Hindlimb muscle (tissue), 1 donor: ENCODE results near the gene TENT4A. TPM values are rescaled to one million over a fixed set of nuclear protein-coding genes. Genes with fewer than 3 reads are reported as not detected.

ENCODE experiments used
- DNase-seq: peaks from one replicate; pipeline ENCODE4 v3.0.0-alpha.2; 2013
- polyA plus RNA-seq: library from polyadenylated mRNA; unstranded; fragments of 120-200 nt; gene quantifications from one replicate; pipeline ENCODE4 v1.2.1, GENCODE V29; 2013; ENCODE audit not compliant: insufficient read length

Gene TENT4A
- polyA plus RNA-seq, 1 donor = 19.9 TPM

GRCh38 chr5:6752782-6753181 lies 39.5 kb downstream of the TENT4A start:
- DNase-seq = no peak

DNA sequence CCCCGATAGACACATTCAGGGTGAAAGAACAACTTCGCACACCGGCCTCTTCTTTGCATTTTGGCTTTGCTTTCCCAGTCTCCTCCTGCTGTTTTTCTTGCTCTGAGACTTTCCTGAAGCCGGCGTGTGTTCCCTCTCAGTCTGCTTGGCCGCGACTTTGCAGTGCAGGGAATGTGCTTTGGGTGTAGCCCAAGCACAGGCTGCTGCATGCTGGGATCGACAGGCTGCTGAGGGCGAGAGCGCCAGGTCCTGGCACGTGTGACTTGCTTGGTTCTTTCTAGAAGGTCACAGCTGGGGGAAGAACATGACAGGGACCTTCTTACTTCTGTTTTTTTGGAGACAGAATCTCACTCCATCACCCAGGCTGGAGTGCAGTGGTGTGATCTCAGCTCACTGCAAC lies 40.6 kb downstream of the TENT4A start:
- no peak for DNase-seq

- DNase-seq = no peak
Observed at GRCh38 chr5:6754766-6755165, 41.5 kb downstream of the TENT4A start.

DNA sequence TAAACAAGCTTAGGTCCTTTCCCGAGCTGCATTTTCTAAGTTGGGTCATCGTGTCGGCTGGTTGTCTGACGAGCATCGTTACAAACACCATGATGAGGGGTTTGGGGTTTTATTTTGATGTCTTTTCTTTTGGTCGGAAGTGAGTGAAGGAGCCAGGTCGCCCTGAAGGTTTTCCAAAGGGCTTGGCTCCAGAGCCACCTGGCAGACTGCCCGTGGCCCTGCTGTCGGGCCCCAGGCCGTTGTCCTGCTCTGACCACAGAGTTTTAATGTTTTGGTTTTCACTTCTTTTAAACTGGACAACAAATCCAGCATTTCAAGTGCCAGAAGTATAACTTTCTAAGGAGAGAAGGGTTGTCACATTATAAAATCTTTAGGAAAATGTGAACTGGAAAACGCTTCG lies 42.3 kb downstream of the TENT4A start:
- DNase-seq = no peak

DNA sequence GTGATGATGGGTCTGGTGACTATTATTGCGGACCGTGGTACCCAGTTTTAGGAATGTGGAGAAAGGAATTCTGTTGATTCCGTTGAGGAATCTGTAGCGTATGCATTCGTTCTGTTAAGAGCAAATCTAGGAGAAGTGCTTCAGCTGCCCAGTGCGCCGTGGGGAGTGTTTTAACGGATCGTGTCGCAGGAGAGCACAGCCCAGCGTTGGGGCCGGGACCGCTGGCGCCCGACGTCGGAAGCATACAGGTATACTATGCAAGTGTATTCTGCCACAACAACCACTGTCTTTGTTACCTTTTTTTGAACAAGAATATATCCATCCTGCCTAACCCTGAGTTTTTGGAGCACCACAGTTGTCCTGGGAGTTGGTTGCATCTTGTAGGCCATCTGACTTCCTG lies 42.7 kb downstream of the TENT4A start:
- no peak for DNase-seq

DNA sequence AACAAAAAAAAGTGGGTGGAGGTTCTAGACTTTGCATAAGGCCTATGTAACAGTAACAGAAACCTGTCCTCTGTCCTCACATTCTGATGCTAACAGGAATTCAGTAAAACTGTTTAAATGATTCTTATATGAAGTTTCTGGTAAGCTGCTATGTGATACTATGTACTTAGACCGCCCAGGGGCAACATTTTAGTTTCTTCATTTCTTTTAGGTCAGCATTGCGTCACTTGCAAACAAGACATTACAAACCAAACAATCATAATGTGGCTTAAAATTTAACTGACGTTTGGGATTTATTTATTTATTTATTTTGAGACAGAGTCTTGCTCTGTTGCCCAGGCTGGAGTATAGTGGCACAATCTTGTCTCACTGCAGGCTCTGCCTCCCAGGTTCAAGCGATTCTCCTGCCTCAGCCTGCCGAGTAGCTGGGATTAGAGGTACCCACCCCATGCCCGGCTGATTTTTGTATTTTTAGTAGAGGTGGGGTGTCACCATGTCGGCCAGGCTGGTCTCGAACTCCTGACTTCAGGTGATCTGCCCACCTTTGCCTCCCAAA lies 44.3 kb downstream of the TENT4A start:
- DNase-seq = no peak

GRCh38 chr5:6758236-6758635 lies 45.0 kb downstream of the TENT4A start:
- no peak for DNase-seq

GRCh38 chr5:6758706-6759105 lies 45.5 kb downstream of the TENT4A start:
- DNase-seq = no peak

DNA sequence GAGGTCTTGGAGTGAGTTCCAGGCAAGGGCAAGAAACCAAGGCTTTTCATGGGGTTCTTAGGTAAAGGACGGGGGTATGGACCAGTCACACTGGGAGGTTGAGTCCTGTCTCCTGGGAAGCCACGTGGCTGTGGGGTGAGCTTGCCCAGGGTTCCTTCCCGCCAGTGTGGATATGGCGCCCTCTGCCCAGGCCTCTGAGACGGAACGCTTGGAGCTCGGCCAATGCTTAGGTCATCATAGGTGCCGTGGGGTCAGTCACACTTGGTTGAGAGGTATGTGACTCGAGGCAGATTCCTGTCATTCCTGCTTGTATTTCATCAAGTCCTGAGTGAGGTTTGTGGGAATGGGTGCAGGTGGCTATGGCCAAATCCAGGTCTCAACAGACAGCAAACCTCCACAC lies 46.2 kb downstream of the TENT4A start:
- DNase-seq = no peak

DNA sequence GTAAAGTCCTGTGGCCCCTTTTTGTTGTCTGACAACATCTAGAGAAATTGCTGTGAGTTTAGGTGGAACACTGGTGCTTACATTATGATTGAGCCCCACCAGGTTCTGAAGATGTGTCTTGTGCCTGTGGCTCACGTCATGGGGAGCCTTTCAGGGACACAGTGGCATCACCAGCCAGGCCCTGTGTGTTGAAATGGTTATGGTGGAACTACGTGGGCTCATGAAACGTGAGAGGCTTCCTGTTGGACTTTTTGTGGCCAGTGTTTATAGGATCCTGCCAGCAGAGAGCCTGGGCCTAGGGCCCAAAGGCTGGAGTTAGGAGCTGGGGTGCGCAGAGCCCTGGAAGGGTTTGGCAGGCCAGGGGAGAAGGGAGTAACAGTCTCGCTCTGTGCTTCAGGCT lies 46.8 kb downstream of the TENT4A start:
- DNase-seq = no peak

- no peak for DNase-seq
Observed at GRCh38 chr5:6760686-6761085, 47.5 kb downstream of the TENT4A start.

GRCh38 chr5:6761333-6761732 lies 48.1 kb downstream of the TENT4A start:
- DNase-seq = no peak

DNA sequence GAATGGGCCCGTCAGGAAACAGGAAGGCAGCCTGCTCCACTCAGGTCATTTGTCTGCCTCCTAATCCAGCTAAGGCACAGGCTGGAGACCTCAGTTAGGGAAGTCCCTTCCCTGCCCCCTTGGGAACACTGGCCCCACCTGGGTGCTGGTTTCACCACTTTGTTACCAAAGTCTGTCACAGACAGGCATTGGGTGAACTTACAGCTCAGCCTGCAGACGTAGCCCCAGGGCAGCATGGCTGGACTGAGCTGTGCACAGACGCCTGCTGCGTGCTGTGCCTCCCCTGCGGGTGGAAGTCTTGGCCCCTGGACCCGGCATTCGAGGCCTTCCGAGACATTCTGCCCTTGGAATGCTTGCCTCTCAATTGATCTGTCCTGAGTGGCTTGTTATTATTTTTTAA lies 48.9 kb downstream of the TENT4A start:
- DNase-seq = no peak

DNA sequence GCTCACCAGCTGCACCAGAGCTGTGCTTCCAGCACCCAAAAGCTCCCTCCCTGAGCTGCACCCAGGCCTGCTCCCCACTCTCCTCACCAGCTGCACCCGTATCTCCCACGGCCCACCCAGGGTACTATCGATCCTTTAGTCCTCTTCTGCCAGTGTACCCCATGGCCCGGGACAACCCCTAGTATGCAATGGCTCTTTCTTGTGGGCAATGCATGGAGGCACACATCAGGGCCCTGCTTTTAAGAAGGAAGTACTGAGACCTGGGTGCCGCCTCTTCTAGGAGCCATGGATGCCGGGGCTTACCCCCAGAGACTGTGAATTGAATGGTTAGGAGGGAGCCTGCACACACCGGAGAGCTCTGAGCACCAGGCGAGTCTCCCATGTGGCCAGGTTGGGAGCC lies 49.5 kb downstream of the TENT4A start:
- DNase-seq = no peak

DNA sequence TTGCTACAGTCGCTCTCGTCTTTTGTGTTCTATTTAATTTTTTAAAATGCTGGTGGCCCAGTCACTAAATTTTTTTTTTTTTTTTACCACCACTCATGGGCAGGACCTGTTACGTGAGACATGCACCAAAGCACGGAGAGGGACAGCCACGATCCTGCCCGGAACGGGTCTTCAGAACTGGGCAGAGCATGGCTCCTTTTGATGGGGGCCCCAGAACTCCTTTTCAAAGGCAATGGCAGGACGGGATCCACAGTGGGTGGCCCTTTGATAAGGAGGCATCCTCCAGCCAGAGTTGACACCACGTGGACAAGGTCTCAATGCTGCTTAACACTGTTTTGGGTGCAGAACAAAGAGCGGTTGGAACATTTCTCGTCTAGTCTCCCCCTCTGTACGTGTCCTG lies 50.0 kb downstream of the TENT4A start:
- no peak for DNase-seq

DNA sequence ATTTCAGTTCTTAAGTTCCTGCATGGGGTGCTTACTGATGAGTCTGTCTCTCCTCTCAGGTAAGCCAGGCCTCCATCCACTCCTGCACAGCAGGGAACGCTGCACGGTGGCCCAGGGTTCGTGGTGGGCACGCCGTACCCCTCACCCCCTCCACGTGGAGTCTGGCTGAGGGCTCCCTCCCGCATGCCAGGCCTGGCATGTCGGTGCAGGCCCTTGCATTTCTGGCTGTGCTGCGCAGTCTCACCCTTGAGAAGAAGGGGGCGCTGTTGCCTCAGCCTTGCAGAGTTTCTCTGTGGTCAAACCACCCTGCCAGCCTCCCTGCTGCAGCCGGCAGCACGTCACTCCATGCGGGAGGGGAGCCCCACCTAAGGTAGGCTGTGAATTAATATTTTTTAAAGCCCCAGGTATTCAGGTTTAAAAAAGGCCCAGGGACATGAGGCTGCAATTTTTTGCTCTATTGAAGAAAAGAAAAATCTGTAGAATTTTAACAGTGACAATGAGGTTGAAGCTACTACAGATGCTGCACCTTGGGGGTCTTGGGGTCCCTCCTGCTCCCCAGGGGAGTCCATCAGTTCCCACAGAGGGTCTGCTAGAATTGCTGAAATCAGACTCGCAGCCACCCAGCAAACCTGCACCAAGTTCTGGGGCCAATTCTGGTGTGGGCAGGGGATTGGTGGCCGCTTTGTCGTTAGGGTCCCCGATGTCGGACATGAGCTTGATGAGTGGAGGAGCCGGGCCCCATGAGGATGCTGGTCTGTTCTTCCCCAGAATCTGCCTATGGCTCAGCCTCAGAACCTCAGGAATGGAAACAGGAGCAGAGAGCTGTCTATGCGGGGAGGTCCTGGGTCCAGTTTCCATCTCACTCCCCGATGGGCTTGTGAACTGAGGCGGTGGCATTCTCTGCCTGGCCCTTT lies 52.6 kb downstream of the TENT4A start:
- DNase-seq = peak; percentile 41

DNA sequence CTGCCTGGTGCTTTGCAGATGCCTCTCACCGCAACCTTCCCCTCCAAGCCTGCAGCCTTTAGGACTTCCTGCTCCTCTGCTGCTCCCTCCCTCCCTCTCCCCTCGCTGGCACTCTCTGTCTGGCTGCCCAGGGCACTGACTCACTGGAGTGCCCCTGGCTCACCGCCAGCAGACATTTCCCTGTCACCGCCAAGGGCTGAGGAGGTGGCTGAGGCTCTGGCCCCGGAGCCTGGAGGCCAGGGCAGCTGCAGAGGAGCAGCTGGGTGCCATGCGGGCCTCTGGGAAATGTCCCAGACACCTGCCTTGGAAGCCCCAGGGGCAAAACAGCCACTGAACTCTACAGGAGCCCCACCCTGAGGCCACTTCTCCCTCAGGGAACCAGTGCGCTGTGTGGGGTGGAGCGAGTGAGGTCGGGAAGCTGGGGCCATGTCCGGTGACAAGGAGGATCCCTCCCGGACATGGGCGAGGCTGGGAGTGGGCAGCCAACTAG lies 53.4 kb downstream of the TENT4A start:
- peak; percentile 35 for DNase-seq

GRCh38 chr5:6767481-6768063 lies 54.3 kb downstream of the TENT4A start:
- DNase-seq = no peak

DNA sequence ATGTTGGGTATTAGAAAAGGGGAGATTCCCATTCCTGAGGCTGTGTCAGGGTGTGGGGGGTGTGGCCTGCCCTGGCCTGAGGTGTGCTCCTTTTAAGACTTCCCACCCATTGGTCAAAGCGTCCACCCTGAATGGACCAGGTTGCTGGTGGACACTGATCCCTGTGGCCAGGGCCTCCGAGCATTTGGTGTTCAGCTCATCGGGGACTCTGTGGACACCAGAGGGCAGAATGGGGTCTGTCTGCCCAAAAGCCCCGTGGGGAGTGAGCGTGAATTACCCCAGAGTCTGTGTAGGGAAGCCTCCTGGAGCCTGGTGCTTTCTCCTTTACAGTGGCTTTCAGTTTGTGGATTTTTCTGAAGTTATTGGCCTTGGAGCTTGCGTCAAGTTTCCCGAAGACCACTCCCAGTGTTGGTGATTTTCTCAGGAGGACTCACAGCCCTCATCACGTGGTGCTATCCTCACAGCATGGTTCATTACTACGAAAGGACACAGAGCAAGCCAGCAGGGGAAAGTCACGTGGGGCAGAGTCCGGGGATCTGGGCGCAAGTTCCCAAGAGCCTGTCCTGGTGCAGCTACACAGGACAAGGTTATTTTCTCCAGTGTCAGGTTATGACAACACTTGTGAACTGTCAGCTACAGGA lies 55.5 kb downstream of the TENT4A start:
- DNase-seq = no peak

DNA sequence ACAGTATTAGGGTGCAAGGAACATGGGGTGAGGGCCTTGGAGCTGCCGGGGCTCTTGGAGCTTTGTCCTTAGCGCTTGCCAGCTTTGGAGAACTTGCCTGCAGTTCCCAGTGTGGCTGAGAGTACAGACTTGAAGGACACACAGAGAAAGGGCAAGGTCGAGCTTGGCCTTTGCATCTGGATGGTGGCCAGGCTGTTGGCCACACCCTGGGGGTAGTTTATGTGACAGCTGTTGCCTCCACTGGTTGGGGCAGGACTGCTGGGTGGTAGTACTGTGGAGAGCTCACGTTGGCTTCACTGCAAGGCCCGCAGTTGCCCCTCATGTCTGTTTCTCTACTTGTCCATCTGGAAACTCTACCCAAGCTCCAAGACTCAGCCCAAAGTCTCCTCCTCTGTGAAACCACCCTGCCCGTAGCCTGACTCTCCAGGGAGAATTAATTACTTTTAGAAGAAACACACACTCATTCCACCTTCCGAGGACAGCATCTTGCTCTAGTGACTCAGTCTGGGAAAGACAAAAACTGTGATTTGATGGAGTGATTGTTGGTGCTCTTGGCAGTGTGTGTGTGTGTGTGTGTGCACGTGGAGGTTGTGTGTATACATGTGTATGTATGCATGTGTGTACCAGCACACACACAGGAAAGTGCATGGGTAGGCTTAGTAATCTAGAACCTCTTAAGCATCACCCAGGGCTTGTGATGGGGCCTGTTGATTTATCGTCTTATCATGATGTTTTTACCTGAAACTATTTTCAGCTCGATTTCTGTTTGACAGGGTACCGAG lies 57.8 kb downstream of the TENT4A start:
- DNase-seq = no peak

DNA sequence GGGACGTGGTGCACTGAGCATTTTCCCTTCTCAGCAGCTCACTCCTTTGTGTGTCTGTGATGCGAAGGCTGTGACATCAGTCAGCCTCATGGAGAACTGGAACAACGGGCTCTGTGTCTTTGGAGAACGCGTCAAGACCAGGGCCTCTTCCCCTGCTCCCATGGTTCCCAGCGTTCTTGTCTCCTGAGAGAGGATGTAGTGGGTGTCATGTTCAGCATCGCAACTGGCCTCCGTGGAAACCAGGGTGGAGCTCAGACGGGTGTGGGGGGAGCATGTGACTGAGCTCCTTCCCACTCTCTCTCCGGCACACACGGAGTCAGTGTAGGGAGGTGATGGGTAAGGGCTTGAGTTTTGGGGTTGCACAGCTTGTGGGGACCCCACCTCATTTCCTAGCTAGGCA lies 59.7 kb downstream of the TENT4A start:
- no peak for DNase-seq

- no peak for DNase-seq
Observed at GRCh38 chr5:6773342-6774035, 60.3 kb downstream of the TENT4A start.
